HepG2 (cell line): Measurements from ENCODE around the gene CCNL1. TPM values are rescaled to one million over a fixed set of nuclear protein-coding genes. Genes with fewer than 3 reads are reported as not detected.

Experiments used
- EEA1 ChIP-seq: sonication (generic); formaldehyde crosslinking; IDR thresholded peaks from 2 replicates; pipeline ENCODE4 v1.5.1; 2020; ENCODE audit warnings: mild to moderate bottlenecking, missing genetic modification reagents, borderline replicate concordance
- FOXK1 ChIP-seq: sonication (generic); formaldehyde crosslinking; IDR thresholded peaks from 2 replicates; pipeline ENCODE4 v1.4.0; 2020; ENCODE audit warnings: low read depth, missing genetic modification reagents, borderline replicate concordance
- HNRNPL ChIP-seq: fragments of 200-400 bp; formaldehyde crosslinking; IDR thresholded peaks from 2 replicates; pipeline ENCODE4 v1.6.1; 2017; ENCODE audit warnings: mild to moderate bottlenecking, low read depth, low read length
- IRF2 ChIP-seq: IDR thresholded peaks from 2 replicates; pipeline ENCODE4 v1.6.1; 2018; ENCODE audit warnings: missing genetic modification reagents, missing compliant biosample characterization
- JUN ChIP-seq: sonication (generic); formaldehyde crosslinking; IDR thresholded peaks from 2 replicates; pipeline ENCODE4 v1.4.0; 2020; ENCODE audit warnings: mild to moderate bottlenecking, missing genetic modification reagents
- MEIS1 ChIP-seq: sonication (generic); formaldehyde crosslinking; IDR thresholded peaks from 2 replicates; pipeline ENCODE4 v1.9.0; 2021; ENCODE audit warnings: mild to moderate bottlenecking, missing genetic modification reagents, moderate library complexity, borderline replicate concordance
- NONO ChIP-seq, 2 experiments: fragments of 450-650 bp in 1 of 2; sonication (generic) in 1 of 2; formaldehyde crosslinking in 1 of 2; IDR thresholded peaks in 1 of 2; conservative IDR thresholded peaks in 1 of 2; 2 replicates each; pipeline versions ENCODE4 v1.6.1 to v1.8.0; 2017 to 2022; ENCODE audit warnings: mild to moderate bottlenecking in 1 of 2, missing genetic modification reagents in 1 of 2, moderate library complexity in 1 of 2
- PRPF4 ChIP-seq: fragments of 200-400 bp; formaldehyde crosslinking; IDR thresholded peaks from 2 replicates; pipeline ENCODE4 v1.6.1; 2016; ENCODE audit warnings: low read length, low read depth; ENCODE audit not compliant: poor library complexity, severe bottlenecking
- RBFOX2 ChIP-seq: fragments of 200-400 bp; formaldehyde crosslinking; IDR thresholded peaks from 2 replicates; pipeline ENCODE4 v1.6.1; 2017; ENCODE audit warnings: low read depth, mild to moderate bottlenecking, low read length
- REL ChIP-seq: sonication (generic); formaldehyde crosslinking; conservative IDR thresholded peaks from 2 replicates; pipeline ENCODE4 v1.8.0; 2022; ENCODE audit warnings: mild to moderate bottlenecking, missing genetic modification reagents, moderate library complexity
- THYN1 ChIP-seq: sonication (generic); formaldehyde crosslinking; IDR thresholded peaks from 2 replicates; pipeline ENCODE4 v1.8.1; 2023; ENCODE audit warnings: low read depth, mild to moderate bottlenecking, moderate library complexity, missing genetic modification reagents, borderline replicate concordance
- TSC22D2 ChIP-seq: sonication (generic); formaldehyde crosslinking; IDR thresholded peaks from 2 replicates; pipeline ENCODE4 v1.5.1; 2020; ENCODE audit warnings: missing genetic modification reagents, mild to moderate bottlenecking, borderline replicate concordance
- U2AF2 ChIP-seq: fragments of 200-400 bp; formaldehyde crosslinking; IDR thresholded peaks from 2 replicates; pipeline ENCODE4 v1.6.1; 2017; ENCODE audit warnings: low read depth, mild to moderate bottlenecking, low read length
- ZMAT3 ChIP-seq: sonication (generic); formaldehyde crosslinking; conservative IDR thresholded peaks from 2 replicates; pipeline ENCODE4 v1.7.0; 2021; ENCODE audit warnings: missing genetic modification reagents
- ZNF282 ChIP-seq: fragments of 450-650 bp; IDR thresholded peaks from 2 replicates; pipeline ENCODE4 v1.6.1; 2018; ENCODE audit not compliant: partially characterized antibody
- ZNF33A ChIP-seq: sonication (generic); formaldehyde crosslinking; IDR thresholded peaks from 2 replicates; pipeline ENCODE4 v1.5.1; 2020; ENCODE audit warnings: missing genetic modification reagents, mild to moderate bottlenecking, moderate library complexity, borderline replicate concordance
- ZNF629 ChIP-seq: sonication (generic); formaldehyde crosslinking; conservative IDR thresholded peaks from 2 replicates; pipeline ENCODE4 v1.5.0; 2020; ENCODE audit warnings: missing genetic modification reagents
- ZNF782 ChIP-seq: sonication (generic); formaldehyde crosslinking; IDR thresholded peaks from 2 replicates; pipeline ENCODE4 v1.4.0; 2020; ENCODE audit warnings: missing genetic modification reagents, mild to moderate bottlenecking, borderline replicate concordance
- ZNF878 ChIP-seq: sonication (generic); formaldehyde crosslinking; IDR thresholded peaks from 2 replicates; pipeline ENCODE4 v1.8.1; 2023; ENCODE audit warnings: mild to moderate bottlenecking, missing genetic modification reagents, moderate library complexity
- polyA plus RNA-seq, 8 experiments: library from polyadenylated mRNA; depleted of rRNA in 3 of 8; stranded (reverse) in 7 of 8; unstranded in 1 of 8; fragments of >200 nt; fragmentation: Illumina TruSeq in 4 of 8; extraction: Trizol in 4 of 8; gene quantifications; 2 replicates each; pipeline versions ENCODE4 v1.2.1 to v1.2.3, GENCODE V29; 2011 to 2016; ENCODE audit warnings: low read depth in 4 of 8, missing spikeins in 1 of 8, mixed read lengths in 1 of 8; ENCODE audit not compliant: insufficient read depth in 1 of 8
- total RNA-seq, 5 experiments: library from RNA; depleted of rRNA; stranded (reverse); fragments of >200 nt; fragmentation: Illumina TruSeq; extraction: Trizol; gene quantifications; 2 replicates each; pipeline ENCODE4 v1.2.3, GENCODE V29; 2016; ENCODE audit warnings: low read depth in 1 of 5
- TF ChIP-seq, protein P1 (sequence below): IDR thresholded peaks from 2 replicates; pipeline ENCODE4 v1.6.1; 2016; ENCODE audit warnings: low read depth, control low read depth
- TF ChIP-seq, protein P2 (sequence below), 2 experiments: sonication (generic) in 1 of 2; formaldehyde crosslinking in 1 of 2; IDR thresholded peaks; 2 replicates each; pipeline versions ENCODE4 v1.5.1 to v1.6.1; 2011 to 2020; ENCODE audit warnings: borderline replicate concordance in 1 of 2, low read depth in 1 of 2, low read length in 1 of 2, mild to moderate bottlenecking in 1 of 2, missing genetic modification reagents in 1 of 2, moderate library complexity in 1 of 2
- TF ChIP-seq, protein P3 (sequence below): sonication (generic); formaldehyde crosslinking; IDR thresholded peaks from 2 replicates; pipeline ENCODE4 v1.4.0; 2020; ENCODE audit warnings: missing genetic modification reagents, low read depth, mild to moderate bottlenecking, borderline replicate concordance

Gene CCNL1
- total and polyA plus RNA-seq, 2 of the 13 experiments (the other 11 are each of a cell fraction or from before 2014, with no cell fraction given) = 151 to 303 TPM

DNA sequence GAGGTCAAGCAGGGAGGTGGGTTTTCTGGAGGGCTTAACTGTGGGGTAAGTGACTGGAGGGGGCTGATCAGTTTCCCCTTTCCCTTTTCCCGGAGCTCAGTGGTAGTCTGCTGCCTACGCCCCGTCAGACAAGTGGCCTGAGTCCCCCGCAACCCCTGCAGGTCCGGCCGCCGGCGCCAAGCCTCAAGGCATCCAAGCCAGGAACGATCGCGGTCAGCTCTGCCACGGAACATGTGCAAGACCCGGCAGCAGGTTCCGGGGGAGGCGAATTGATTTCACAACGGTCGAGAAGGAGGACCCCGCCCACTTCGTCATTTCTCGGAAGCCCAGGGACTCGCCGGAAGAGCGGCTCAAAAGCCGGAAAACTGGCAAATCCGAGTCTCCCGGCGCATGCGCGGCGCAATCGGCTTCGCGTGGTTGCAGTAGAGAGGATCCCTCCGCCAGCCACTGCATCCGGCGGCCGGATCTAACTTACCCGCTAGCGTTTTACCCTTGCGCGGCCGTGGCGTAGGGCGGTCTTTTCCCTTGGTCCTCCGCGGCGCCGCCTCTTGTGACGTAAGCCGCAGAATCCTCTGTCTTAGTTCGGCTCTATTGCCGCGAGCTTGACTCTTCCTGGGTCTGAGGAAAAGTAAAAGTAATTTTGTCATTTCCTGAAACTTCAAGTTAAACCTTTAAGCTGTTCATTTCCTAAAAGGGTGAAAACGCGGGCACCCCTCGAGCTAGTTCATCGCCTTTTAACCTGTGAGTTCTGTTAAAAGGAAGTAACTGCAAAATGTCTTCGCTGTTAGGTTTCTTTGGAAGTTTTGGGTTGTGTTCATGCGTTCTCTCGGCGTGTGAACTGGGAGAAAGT is 14.9 kb upstream of the CCNL1 start (continued):
- TF ChIP-seq U2AF2 (peak; percentile 59; the same call in 1 of the 2 replicates), HNRNPL (peak; percentile 66; the same call in 1 of the 2 replicates), IRF2 (CRISPR knock-in tag) (peak; percentile 97), NONO (IDR thresholded peaks at IDR 0.05) (no peak), NONO (CRISPR knock-in tag; conservative IDR thresholded peaks at IDR 0.05) (peak; percentile 95), EEA1 (peak; percentile 80; the same call in 1 of the 2 replicates), THYN1 (CRISPR knock-in tag) (peak; percentile 93; the same call in 1 of the 2 replicates), MEIS1 (peak; percentile 85; the same call in 1 of the 2 replicates), ZNF282 (no peak), JUN (CRISPR knock-in tag) (peak; percentile 76), FOXK1 (CRISPR knock-in tag) (peak; percentile 91; the same call in 1 of the 2 replicates), ZNF629 (CRISPR knock-in tag) (no peak), TSC22D2 (CRISPR knock-in tag) (peak; percentile 76; the same call in 1 of the 2 replicates), ZNF878 (CRISPR knock-in tag) (peak; percentile 97), ZNF33A (CRISPR knock-in tag) (peak; percentile 91; the same call in 1 of the 2 replicates), PRPF4 (no peak), ZMAT3 (peak; percentile 86), REL (peak; percentile 78; the same call in 1 of the 2 replicates), ZNF782 (CRISPR knock-in tag) (peak; percentile 91; the same call in 1 of the 2 replicates), RBFOX2 (peak; percentile 97)
- TF ChIP-seq, protein P1, sequence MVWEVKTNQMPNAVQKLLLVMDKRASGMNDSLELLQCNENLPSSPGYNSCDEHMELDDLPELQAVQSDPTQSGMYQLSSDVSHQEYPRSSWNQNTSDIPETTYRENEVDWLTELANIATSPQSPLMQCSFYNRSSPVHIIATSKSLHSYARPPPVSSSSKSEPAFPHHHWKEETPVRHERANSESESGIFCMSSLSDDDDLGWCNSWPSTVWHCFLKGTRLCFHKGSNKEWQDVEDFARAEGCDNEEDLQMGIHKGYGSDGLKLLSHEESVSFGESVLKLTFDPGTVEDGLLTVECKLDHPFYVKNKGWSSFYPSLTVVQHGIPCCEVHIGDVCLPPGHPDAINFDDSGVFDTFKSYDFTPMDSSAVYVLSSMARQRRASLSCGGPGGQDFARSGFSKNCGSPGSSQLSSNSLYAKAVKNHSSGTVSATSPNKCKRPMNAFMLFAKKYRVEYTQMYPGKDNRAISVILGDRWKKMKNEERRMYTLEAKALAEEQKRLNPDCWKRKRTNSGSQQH = peak; percentile 95; the same call in 1 of the 2 replicates
- TF ChIP-seq, protein P2, sequence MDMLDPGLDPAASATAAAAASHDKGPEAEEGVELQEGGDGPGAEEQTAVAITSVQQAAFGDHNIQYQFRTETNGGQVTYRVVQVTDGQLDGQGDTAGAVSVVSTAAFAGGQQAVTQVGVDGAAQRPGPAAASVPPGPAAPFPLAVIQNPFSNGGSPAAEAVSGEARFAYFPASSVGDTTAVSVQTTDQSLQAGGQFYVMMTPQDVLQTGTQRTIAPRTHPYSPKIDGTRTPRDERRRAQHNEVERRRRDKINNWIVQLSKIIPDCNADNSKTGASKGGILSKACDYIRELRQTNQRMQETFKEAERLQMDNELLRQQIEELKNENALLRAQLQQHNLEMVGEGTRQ (IDR thresholded peaks at IDR 0.05; ENCODE audit: low read depth, low read length) = no peak
- TF ChIP-seq, protein P2 (CRISPR knock-in tag; IDR thresholded peaks at IDR 0.05; ENCODE audit: borderline replicate concordance) = peak; percentile 58
- TF ChIP-seq, protein P3, sequence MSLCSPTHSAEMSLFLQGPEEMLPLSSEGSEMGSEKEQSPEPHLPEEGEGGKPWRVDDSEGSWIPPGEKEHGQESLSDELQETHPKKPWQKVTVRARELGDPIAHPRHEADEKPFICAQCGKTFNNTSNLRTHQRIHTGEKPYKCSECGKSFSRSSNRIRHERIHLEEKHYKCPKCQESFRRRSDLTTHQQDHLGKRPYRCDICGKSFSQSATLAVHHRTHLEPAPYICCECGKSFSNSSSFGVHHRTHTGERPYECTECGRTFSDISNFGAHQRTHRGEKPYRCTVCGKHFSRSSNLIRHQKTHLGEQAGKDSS (CRISPR knock-in tag) = peak; percentile 94
